LHCN-M2 (cell line): ENCODE measurements around the gene RHOBTB1. TPM values are rescaled to one million over a fixed set of nuclear protein-coding genes. Genes with fewer than 3 reads are reported as not detected.

Experiments
- DNase-seq: peaks from one replicate; pipeline ENCODE4 v3.0.0-alpha.2; 2012; ENCODE audit warnings: low read depth
- total RNA-seq: library from RNA; depleted of rRNA; stranded (reverse); fragments of >200 nt; gene quantifications from 2 replicates; pipeline ENCODE4 v1.2.3, GENCODE V29; 2014

Gene RHOBTB1
- total RNA-seq, 1 experiment from 2014 or later: 20.0 TPM

DNA sequence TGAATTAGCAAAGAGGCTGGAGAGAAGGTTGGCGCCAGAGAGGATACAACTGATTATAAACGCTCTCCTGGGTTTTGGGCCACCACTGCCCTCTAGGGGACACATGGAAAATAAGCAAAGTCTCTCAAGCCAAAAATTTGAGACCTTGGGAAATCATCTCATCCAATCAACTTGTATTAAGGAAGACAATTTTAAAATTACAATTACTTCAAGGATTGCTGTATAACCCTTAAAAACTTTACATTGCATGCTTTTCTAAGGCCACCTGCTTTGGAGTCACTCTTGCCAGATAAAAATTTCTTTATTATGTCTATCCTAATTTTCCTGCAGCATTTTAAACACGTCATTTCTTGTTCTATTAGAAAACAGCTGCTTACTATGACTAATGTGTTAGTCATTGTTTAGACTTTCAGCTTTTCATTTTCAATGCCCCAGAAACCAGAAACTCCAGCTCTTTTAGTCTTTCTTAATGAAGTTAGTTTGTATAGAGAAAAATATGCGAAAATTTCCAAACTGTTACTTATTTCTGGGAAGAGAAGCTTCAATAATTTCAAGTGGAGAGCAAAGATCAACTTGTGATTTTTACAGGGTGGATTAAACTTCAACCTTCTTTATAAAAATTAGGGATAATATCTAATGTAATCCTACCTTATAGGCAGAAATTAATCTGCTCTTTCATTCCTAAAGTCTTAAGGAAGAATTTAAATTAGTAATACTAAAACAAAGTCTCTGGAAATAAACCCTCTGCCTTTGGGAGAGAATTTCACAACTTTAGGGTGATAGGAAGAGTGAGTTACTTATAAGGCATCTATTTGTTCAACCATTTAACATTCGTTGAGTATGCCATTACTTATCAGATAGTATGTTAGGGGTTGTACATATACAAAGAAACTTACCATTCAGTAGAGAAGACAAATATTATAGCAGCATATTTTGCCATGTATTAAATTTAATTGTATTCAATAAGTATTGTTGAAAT is 20.6 kb upstream of the RHOBTB1 start:
- DNase-seq: peak; percentile 92

DNA sequence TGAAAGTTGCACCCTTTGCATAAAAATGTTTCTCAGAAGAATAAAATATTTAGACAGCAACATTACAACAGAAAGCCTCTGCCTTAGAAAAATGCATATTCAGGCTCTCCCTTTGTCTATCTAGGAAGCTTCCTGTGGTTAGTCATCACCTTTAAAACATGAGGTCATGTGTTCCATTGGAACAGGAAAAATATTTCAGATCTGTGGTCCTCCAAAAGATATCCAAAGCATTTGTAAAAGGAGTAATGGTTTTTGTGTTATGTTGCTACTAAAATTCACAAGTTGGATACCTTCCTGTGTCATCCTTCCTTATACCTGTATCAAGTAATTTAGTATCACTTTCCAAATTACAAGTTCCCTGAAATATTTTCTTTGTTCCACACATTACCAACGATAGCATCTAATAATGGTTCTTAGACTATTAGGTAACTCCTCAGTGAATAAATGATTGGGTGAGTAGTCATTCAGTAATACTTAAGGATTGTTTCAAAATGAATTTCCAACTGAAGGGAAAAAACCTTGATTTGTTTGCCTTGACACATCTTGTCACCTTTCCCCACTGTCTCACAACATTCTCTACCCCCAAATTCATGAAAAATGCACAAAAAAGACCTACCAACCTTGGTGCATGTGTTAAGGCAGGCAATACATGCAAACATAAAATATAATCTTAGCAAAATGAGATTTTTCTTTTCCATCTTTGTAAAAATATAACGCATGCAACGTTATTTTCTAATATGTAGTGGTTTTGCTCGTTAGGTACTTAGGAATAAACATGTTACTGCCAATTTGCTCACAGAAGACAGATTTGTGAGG is 19.7 kb upstream of the RHOBTB1 start:
- peak; percentile 81 for DNase-seq

DNA sequence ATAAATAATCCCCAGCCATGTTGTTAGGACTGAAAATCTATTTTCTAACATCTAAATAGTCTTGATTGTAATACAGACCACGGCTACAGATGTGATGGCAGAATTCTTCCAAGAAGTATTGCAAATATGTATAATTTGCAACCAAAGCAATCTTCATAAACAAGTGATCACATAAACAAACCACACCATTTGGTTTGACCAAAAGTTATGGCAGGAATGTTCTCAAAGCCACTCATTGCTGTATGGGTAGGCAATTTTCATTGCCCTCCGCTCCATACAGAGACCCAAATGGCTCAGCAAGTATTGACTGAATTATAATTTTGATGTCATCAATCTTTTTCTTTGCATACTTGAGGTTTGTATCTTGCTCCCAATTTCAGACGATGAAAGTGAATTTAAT is 19.0 kb upstream of the RHOBTB1 start:
- DNase-seq: peak; percentile 80

DNA sequence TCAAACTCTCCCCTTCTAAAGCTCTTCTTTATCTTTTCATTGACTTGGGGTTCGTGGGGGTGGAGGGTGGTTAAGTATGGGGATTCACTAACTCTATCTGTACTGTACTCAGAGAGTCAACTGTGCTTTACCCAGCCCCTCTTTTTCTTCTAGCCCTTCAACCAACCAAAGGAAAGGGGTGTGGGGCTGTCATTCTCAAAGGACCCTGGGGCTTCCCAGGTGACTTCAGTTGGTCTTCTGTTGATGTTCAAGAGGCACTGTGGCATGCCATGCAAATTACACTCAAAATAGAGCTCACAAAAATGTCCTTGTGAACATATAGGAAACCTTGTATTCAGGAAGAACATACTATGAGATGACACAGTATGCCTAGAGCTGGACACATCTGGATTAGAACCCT is 16.9 kb upstream of the RHOBTB1 start:
- no peak for DNase-seq

DNA sequence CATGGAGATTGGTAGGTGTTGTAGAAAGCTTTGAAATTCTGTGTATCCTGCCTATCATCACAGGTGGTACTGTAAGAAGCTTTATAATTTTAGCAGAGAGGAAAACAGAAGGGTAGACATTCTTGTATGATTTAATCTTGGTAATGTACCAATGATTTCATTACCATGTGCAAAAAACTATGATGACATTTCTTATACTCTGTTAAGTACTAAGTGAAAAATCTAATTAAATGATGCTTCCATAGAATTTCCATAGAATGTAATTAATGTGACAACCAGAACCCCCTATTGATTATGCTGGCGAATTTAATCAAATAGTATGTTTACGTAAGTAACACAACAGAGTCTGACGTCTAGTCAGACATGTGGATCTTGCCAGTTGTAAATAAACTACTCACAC is 16.0 kb upstream of the RHOBTB1 start:
- no peak for DNase-seq

DNA sequence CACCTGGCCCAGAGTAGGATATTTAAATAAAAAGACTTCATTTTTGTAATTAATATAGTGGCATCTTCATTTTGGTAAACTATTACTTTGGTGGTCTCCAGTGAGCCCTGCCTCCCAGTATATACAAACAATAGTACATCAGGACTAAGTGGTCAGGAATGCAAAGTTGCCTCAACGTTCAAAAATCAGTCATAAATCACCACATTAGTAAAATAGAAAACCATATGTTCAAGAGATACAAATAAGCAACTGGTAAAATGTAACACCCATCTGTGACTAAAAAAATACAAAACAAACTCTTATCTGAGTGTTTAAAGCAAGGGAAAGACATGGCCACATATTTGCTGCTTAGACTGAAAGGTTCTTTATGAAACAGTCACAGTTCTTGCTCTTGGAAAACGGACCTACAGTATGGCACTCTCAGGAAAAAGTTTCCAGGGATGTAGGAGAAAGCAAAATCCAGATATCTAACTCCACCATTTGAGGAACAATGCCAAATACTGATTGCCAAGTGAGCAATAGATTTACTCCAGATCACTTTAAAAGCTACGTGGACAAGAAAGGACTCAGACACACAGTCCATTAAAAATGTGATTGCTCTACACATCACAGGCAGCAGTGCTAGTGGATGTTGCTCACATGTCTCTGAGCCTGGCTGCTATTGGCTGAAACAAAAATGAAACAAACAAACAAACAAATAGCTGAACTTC is 15.1 kb upstream of the RHOBTB1 start:
- peak; percentile 72 for DNase-seq

DNA sequence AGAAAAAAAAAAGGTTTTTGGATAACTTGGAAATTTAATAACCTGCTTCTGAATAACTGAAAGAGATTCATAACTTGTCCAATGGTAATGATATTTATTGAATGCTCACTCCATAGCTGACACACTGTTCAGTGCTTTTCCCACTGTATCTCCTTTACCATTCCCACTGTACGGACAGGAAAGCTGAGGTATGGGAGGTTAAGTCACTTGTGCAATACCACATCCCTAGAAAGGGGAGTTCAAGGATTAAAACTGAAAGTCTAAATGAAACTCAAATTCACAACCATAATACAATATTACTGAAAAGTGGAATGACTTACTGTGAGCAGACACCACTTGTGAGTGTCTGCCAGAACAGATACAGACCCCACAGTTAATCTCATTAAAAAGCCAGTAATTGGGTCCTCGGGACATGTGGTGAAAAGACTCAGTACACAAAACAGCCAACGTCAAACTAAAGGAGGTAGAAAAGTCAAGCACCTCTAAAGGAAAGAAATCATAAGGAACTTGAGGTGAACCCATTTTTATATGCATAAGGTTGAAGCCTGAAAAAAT is 13.8 kb upstream of the RHOBTB1 start:
- no peak for DNase-seq

DNA sequence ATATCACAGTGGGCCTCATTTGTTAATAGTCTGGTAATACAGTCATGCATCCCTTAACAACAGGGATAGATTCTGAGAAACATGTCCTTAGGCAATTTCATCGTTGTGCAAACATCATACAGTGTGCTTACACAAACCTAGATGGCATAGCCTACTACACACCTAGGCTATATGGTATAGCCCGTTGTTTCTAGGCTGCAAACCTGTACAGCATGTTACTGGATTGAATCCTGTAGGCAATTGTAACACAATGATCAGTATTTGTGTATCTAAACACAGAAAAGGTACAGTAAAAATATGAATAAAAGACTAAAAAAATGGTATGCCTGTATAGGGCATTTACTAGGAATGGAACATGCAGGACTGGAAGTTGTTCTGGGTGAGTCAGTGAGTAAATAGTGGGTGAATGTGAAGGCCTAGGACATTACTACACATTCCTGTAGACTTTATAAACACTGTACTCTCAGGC is 12.0 kb upstream of the RHOBTB1 start:
- DNase-seq: peak; percentile 79

DNA sequence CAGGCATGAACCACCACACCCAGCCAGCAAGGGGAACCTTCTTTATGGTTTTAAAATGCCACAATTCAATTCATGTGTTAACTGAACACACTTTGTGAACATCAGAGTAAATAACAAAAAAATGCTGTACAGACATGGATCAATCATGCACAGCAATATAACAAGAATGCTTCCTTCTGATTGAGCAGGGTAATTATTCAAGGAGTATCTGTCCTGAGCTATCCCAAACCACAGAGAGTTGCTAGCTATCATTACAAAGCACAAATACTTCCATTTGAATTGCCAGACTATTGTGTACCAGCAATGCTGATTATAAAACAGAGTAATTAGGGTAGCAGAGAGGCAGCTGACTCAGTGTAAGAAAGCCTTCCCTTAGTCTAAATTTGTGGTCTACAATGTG is 11.3 kb upstream of the RHOBTB1 start:
- DNase-seq: no peak

DNA sequence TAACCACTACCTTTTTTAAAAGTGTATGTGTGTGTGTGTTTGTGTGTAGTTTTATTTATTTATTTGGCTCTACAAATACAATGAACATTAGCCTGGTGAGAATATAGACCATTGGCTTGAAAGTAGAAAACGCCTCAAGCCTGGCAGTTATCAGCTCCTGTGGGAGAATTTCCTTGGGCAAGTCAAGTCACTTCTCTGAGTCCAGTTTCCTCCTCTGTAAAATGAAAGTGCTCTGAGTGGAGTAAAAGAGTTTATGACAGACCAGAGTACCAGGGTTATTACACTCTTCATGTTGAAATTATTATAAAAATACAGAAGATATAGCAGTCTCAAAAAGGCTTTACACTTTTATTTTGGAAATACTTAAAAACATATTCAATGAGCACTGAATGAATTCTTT is 10.1 kb upstream of the RHOBTB1 start:
- no peak for DNase-seq

DNA sequence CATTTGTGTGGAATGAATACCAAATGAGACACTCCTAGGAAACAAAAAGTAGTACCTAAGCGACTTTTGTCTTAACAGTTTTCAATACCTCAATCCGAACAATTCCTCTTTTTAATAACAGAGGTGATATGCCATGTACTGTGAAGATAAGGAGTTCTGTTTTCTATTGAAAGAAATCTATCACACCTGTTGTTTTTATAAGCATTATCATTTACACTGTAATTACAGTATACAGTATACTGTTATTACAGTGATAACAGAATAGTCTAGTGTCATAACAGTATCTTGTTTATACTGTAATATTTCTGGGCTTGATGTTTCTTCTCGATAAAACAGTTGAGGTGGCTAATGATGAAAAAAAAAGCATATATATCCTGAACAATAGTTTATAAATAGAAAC is 9.4 kb upstream of the RHOBTB1 start:
- no peak for DNase-seq

DNA sequence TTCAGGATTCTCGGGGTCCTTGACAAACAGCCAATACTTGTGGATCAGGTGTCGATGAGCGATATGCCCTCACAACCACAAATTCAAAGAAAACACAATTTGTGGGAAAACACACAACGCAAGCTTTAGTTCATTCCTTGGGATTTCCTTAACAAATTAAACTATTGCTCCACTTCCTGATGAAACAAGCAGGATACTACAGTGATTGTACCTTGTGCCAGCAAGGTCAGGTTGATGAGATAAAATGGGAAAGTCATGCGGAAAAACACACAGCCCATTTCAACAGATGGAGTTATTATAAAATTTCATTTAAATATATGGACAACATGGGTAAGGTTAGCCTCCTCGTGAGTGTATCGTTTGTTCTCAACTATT is 8.8 kb upstream of the RHOBTB1 start:
- no peak for DNase-seq

DNA sequence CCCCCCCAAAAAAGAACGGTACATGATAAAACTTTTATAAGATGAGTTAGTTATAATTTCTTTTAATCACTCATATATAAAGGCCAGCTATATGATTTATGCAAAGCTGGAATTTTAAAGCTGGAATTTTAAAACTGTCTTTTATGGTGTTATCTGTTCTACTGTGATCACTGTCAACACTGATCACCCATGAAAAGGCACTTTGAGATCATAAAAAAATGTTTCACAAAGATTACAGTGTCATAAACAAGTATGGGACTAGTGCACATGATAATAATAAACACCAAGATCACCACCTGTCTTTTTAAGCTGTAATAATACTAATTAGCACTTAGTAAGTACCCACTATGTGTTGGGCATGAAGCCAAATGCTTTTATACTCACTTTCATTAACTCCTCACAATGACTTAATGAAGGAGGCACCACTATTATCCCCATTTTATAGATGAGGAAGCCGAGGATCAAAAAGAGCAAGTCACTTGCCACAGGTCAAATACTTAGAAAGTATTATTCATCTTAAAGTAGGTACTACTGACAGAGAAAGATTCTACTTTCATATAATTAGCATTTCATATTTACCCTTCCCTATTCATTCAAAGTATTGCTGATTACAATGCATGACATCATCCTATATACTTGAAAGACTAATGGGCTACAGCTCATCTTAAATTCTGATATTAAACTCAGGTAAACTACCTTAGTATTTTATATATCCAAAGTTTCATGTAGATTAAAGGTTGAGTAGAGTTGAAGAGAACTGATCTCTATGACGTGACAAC is 8.3 kb upstream of the RHOBTB1 start:
- DNase-seq: no peak

DNA sequence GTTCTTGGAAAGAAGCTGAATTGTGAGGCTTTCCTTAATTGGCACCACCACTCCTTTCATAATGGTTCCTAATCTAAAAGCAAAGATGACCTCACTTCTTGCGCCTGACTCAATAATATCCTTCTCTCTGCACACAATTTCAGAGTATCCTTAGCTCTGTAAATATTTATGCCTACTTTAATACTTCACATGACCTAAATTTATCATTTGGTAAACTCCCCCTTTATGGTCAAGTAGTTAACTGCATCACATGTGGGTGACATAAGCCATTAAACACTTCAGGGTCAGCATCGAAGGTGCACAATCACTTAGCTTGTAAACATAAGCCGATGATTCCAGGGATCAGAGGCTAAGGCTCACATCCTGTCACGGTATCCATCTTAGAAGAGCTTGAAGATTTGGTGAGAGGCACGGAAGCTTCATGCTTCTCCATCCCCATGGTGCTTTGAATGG is 7.3 kb upstream of the RHOBTB1 start:
- no peak for DNase-seq

DNA sequence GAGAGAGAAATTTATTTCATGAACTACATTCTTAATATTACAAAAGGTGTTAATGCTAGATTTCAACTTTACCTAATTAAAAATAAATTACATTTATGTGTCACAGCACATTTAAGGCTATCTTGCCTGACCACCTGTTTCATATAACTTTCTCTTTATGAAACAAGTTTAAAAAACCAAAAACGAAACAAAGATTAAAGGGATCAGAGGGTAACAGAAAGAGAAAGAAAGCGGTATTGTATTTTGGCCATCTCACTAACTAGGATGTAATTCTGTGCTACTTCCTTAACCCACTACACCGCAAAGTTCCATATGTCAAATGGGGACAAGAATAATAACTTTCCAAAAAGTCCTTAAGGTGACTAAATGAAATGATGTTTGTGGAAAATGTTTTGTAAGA is 6.3 kb upstream of the RHOBTB1 start:
- DNase-seq: no peak

DNA sequence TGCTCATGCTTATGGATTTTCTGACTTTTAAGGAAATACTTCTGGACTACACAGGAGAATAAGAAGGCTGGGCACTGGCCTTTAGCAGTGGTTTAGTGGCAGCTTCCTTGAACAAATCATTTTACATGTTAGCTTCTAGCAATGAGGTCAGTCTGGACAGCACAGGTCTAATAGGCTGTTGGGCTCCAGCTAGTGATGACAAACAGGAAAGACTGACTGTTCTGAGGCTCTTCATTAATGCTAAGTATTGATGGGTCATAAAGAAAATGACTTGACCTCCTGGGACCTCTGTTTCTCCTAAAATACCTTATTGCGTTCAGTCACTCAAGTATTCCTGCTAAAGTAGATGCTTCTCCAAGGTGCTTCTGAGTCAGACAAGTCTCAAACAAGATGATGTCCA is 4.9 kb upstream of the RHOBTB1 start:
- no peak for DNase-seq

DNA sequence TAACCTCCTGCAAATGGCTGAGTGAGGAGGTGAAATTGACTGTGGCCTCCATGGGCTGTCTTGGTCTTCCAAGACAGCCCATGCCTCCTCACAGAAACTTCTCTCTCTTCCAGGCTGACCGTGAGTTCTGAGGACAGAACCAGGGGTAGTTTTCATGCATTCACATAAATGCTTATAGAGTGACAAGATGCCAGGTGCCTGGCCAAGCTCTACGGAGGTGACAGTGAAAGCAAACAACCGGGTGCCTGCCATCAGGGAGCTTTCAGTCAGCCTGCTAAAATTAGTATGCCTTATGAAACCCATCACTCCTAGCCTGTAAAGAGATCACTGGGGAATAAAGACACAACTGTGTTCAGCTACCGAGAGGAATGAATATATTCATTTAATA is 919 bp upstream of the RHOBTB1 start:
- DNase-seq: no peak

DNA sequence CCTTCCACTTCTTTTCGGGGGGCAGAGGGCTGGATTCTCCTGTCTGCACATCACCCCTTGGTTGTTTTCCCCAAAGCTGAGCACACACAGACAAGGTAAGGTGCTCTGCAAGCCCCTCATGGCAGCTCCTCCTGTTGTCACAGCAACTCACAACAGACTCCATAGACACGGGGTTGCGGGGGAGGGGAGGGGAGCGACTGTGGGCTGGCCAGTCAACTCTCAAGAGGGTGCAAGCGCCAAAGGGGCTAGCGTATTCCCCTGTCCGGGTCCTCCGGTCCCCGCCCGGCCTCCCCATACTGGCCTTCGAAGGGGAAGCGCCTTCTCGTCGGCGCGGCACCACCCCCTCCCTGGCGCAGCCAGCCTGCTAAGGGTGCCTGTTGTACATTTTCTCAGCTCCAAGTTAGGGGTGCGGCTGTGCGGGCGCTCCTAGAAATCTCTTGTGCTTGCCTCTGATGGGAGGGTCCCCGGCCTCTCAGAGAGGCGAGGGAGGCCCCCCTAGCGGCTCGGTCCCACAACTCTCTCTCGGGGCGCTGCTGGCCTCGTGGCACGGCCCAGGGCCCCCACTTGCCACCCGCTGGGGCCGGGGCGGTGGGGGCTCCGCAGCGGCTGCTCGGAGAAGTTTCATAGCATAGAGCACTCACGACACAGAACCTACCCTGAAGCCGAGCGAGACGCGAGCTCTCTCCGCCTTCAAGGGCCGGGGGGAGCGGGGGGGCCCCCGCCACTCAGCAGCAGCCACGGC is 498 bp downstream of the RHOBTB1 start:
- peak; percentile 67 for DNase-seq

DNA sequence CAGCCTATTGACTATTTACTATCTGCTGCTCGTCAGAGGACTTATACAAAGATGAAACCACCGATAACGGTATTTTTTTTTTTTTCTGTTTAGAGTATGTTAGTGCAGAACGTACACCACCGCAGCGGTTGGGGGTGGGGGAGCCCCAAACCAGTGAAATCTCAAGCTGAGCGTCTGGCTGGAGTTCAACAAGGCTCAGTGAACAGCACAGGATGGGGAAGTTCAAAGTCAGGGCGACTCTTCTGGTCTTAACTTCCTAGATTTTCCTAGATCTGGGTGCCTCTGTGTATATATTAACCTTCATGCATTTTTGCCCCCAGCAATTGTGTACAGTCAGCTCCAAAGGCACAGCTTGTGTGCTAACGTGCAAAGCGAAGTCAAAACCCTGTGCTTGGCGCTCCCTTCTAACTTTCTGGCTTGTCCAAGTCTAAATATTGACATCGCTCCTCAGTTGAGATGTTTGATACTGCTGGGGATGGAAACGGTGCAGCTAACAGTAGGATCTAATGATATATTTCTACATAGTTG is 1.1 kb downstream of the RHOBTB1 start:
- no peak for DNase-seq
